CD4-positive, alpha-beta T cell treated with Interleukin-15 for 4 hours (primary cell): ENCODE data around the gene PPP1R16B.
A peak's percentile ranks its signal among the peaks of the same experiment; 100 is the strongest.
"Not testable (repeated sequence)": the region's sequence is repeated elsewhere in the genome, so short reads cannot be mapped to it uniquely, and the experiment has no call there.

Experiments
- DNase-seq: peaks from one replicate; pipeline ENCODE4 v3.0.0-alpha.2; 2020; ENCODE audit warnings: low spot score

PPP1R16B gene

GRCh38 chr20:38935285-38935684 lies 129.8 kb downstream of the PPP1R16B start:
- no peak for DNase-seq

- no peak for DNase-seq
Measured at GRCh38 chr20:38935967-38936407, 130.5 kb downstream of the PPP1R16B start.

GRCh38 chr20:38937000-38937399 lies 131.5 kb downstream of the PPP1R16B start:
- DNase-seq: no peak

GRCh38 chr20:38937978-38938473 lies 132.5 kb downstream of the PPP1R16B start:
- no peak for DNase-seq

GRCh38 chr20:38939686-38940085 lies 134.2 kb downstream of the PPP1R16B start:
- DNase-seq: no peak

- DNase-seq: no peak
Measured at GRCh38 chr20:38940644-38941043, 135.1 kb downstream of the PPP1R16B start.

- no peak for DNase-seq
Measured at GRCh38 chr20:38941726-38942389, 136.4 kb downstream of the PPP1R16B start.

GRCh38 chr20:38945012-38945411 lies 139.5 kb downstream of the PPP1R16B start:
- no peak for DNase-seq

GRCh38 chr20:38946836-38947235 lies 141.3 kb downstream of the PPP1R16B start:
- DNase-seq: no peak

GRCh38 chr20:38947931-38948362 lies 142.4 kb downstream of the PPP1R16B start:
- DNase-seq: no peak

- no peak for DNase-seq
Measured at GRCh38 chr20:38950254-38950653, 144.8 kb downstream of the PPP1R16B start.

GRCh38 chr20:38951611-38952010 lies 146.1 kb downstream of the PPP1R16B start:
- DNase-seq: no peak

GRCh38 chr20:38952153-38952552 lies 146.7 kb downstream of the PPP1R16B start:
- DNase-seq: no peak

- no peak for DNase-seq
Measured at GRCh38 chr20:38953630-38954340, 148.3 kb downstream of the PPP1R16B start.

GRCh38 chr20:38957235-38957876 lies 151.9 kb downstream of the PPP1R16B start:
- no peak for DNase-seq

GRCh38 chr20:38957915-38958485 lies 152.5 kb downstream of the PPP1R16B start:
- no peak for DNase-seq

- DNase-seq: not testable (repeated sequence)
Measured at GRCh38 chr20:38960187-38960687, 154.7 kb downstream of the PPP1R16B start.

GRCh38 chr20:38961530-38962043 lies 156.1 kb downstream of the PPP1R16B start:
- DNase-seq: peak; percentile 6

GRCh38 chr20:38962044-38962927 lies 156.8 kb downstream of the PPP1R16B start, which contains the start of gene DHX35:
DHX35 (plus strand) TSS chr20:38962344; CDS start chr20:38962368, 24 bp downstream.
- DNase-seq: peak; percentile 97

GRCh38 chr20:38962928-38963401 lies 157.5 kb downstream of the PPP1R16B start:
- DNase-seq: no peak

- no peak for DNase-seq
Measured at GRCh38 chr20:38963745-38964144, 158.2 kb downstream of the PPP1R16B start.
